ENCODE data around the gene EHMT2. TPM values are rescaled to one million over a fixed set of nuclear protein-coding genes. Genes with fewer than 3 reads are reported as not detected.

Gene EHMT2
- total and polyA plus RNA-seq, 2 of the 13 experiments (the other 11 are each of a cell fraction or from before 2014, with no cell fraction given): 55.2 to 69.2 TPM

DNA sequence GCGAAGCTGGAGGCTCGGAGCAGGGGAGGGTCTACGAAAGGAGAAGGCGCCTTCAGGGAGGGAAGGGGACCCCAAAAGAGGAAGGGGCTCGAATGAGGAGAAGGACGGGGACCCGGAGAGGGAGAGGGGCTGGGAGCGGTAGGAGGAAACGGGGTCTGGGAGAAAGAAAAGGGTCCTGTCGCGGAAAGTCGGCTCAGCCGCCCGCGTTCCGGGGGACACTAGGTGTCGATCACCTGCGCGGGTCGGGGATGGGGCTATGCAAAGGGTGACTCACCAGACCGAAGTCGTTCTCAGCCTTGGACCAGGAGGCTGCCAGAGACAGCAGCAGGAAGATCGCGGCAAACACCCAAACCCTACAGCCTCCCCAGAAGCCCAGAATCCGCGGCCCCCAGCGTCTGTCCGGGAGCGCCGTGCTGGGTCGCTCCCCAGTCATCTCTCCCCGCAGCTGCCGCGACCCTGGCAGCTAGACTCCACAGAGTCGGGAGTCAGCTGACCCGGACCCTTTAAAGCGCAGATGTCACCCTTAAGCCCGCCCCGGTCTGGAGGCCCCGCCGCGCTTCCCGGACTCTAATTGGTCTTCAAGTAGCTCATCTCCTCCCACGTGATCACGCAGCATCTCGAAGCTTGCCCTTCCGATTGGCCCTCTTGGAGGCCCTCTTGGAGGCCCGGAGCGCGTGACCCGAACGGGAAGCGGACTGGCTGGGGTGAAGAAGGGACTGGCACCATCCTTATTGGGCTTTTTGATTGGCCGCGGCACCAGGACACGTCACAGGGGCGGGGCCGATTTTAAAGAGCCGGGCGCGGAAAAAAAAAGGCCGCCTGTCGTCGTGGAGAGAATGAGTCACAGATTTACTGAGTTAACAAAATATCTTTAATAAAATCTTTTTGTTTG, 34.9 kb downstream of the EHMT2 start, which contains the start of gene NEU1 (continued):
- TF ChIP-seq, protein P1, sequence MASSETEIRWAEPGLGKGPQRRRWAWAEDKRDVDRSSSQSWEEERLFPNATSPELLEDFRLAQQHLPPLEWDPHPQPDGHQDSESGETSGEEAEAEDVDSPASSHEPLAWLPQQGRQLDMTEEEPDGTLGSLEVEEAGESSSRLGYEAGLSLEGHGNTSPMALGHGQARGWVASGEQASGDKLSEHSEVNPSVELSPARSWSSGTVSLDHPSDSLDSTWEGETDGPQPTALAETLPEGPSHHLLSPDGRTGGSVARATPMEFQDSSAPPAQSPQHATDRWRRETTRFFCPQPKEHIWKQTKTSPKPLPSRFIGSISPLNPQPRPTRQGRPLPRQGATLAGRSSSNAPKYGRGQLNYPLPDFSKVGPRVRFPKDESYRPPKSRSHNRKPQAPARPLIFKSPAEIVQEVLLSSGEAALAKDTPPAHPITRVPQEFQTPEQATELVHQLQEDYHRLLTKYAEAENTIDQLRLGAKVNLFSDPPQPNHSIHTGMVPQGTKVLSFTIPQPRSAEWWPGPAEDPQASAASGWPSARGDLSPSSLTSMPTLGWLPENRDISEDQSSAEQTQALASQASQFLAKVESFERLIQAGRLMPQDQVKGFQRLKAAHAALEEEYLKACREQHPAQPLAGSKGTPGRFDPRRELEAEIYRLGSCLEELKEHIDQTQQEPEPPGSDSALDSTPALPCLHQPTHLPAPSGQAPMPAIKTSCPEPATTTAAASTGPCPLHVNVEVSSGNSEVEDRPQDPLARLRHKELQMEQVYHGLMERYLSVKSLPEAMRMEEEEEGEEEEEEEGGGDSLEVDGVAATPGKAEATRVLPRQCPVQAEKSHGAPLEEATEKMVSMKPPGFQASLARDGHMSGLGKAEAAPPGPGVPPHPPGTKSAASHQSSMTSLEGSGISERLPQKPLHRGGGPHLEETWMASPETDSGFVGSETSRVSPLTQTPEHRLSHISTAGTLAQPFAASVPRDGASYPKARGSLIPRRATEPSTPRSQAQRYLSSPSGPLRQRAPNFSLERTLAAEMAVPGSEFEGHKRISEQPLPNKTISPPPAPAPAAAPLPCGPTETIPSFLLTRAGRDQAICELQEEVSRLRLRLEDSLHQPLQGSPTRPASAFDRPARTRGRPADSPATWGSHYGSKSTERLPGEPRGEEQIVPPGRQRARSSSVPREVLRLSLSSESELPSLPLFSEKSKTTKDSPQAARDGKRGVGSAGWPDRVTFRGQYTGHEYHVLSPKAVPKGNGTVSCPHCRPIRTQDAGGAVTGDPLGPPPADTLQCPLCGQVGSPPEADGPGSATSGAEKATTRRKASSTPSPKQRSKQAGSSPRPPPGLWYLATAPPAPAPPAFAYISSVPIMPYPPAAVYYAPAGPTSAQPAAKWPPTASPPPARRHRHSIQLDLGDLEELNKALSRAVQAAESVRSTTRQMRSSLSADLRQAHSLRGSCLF (CRISPR knock-in tag; IDR thresholded peaks at IDR 0.05; ENCODE audit: borderline replicate concordance): peak; percentile 82; the same call in 1 of the 2 replicates
- TF ChIP-seq, protein P2, sequence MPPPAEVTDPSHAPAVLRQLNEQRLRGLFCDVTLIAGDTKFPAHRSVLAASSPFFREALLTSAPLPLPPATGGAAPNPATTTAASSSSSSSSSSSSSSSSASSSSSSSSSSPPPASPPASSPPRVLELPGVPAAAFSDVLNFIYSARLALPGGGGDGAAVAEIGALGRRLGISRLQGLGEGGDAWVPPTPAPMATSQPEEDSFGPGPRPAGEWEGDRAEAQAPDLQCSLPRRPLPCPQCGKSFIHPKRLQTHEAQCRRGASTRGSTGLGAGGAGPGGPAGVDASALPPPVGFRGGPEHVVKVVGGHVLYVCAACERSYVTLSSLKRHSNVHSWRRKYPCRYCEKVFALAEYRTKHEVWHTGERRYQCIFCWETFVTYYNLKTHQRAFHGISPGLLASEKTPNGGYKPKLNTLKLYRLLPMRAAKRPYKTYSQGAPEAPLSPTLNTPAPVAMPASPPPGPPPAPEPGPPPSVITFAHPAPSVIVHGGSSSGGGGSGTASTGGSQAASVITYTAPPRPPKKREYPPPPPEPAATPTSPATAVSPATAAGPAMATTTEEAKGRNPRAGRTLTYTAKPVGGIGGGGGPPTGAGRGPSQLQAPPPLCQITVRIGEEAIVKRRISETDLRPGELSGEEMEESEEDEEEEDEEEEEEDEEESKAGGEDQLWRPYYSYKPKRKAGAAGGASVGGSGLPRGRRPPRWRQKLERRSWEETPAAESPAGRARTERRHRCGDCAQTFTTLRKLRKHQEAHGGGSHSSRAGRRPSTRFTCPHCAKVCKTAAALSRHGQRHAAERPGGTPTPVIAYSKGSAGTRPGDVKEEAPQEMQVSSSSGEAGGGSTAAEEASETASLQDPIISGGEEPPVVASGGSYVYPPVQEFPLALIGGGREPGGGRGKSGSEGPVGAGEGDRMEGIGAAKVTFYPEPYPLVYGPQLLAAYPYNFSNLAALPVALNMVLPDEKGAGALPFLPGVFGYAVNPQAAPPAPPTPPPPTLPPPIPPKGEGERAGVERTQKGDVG (CRISPR knock-in tag; IDR thresholded peaks at IDR 0.05; ENCODE audit: borderline replicate concordance): no peak
- peak; percentile 94 for TF ChIP-seq ZBED4 (CRISPR knock-in tag; IDR thresholded peaks at IDR 0.05; ENCODE audit: borderline replicate concordance)
- no peak for TF ChIP-seq CEBPG (CRISPR knock-in tag; IDR thresholded peaks at IDR 0.05)
- TF ChIP-seq ZNF639 (CRISPR knock-in tag; conservative IDR thresholded peaks at IDR 0.05): peak; percentile 72; the same call in 1 of the 2 replicates
- no peak for TF ChIP-seq ZNF7 (CRISPR knock-in tag; IDR thresholded peaks at IDR 0.05)
- peak; percentile 96 for TF ChIP-seq ARID4A (CRISPR knock-in tag; IDR thresholded peaks at IDR 0.05; ENCODE audit: borderline replicate concordance)
- peak; percentile 82 for TF ChIP-seq HDAC2 (CRISPR knock-in tag; IDR thresholded peaks at IDR 0.05)

All from HepG2 (cell line).